PC-9 (cell line): ENCODE measurements around the gene C13orf42. TPM values are rescaled to one million over a fixed set of nuclear protein-coding genes. Genes with fewer than 3 reads are reported as not detected.

Experiments used
- BruUV-seq: library from RNA; stranded (reverse); fragments of 400-500 nt; replicated peaks from 2 replicates; lab custom pipeline; 2021; lab: Mats Ljungman, UMichigan
- CTCF ChIA-PET: fragments of 300-600 bp; sonication (Branson Sonifier 250); formaldehyde crosslinking; loops from one replicate; lab custom pipeline; 2022; ENCODE audit warnings: antibody characterized with exemption; lab: Charles Lee
- POLR2A ChIA-PET: fragments of 300-600 bp; sonication (Branson Sonifier 250); formaldehyde crosslinking; loops from one replicate; lab custom pipeline; 2022; ENCODE audit warnings: antibody characterized with exemption; ENCODE audit not compliant: unreplicated experiment; lab: Charles Lee
- DNase-seq, 2 experiments: peaks; one replicate each; pipeline versions ENCODE4 v3.0.0 to v3.0.0-alpha.2; 2015 to 2022; ENCODE audit warnings: mixed read lengths in 1 of 2
- H2AFZ ChIP-seq: fragments of 200-600 bp; sonication (generic); 2 replicates; pipeline ENCODE4 v1.8.1; 2017; ENCODE audit warnings: antibody characterized with exemption
- H3F3A ChIP-seq: fragments of 200-600 bp; sonication (generic); 2 replicates; pipeline ENCODE4 v1.8.1; 2017; ENCODE audit warnings: antibody characterized with exemption, mild to moderate bottlenecking, low read depth; ENCODE audit not compliant: insufficient read depth
- H3K27ac ChIP-seq: fragments of 200-600 bp; sonication (generic); 2 replicates; pipeline ENCODE4 v1.6.1; 2016; ENCODE audit warnings: mixed run types
- H3K27me3 ChIP-seq: fragments of 200-600 bp; sonication (generic); 2 replicates; pipeline ENCODE4 v1.6.1; 2016; ENCODE audit warnings: low read depth, mixed run types; ENCODE audit not compliant: insufficient read depth
- H3K36me3 ChIP-seq: fragments of 200-600 bp; sonication (generic); 2 replicates; pipeline ENCODE4 v1.6.1; 2016; ENCODE audit warnings: low read depth, mixed run types
- H3K4me1 ChIP-seq: fragments of 200-600 bp; sonication (generic); replicated peaks from 2 replicates; pipeline ENCODE4 v1.6.1; 2016; ENCODE audit warnings: mixed run types; ENCODE audit not compliant: insufficient read depth
- H3K4me2 ChIP-seq: fragments of 200-600 bp; sonication (generic); 2 replicates; pipeline ENCODE4 v1.6.1; 2017; ENCODE audit warnings: mixed run types
- H3K4me3 ChIP-seq: fragments of 200-600 bp; sonication (generic); 2 replicates; pipeline ENCODE4 v1.6.1; 2016; ENCODE audit warnings: mixed run types
- H3K79me2 ChIP-seq: fragments of 200-600 bp; sonication (generic); 2 replicates; pipeline ENCODE4 v1.6.1; 2017; ENCODE audit warnings: low read depth, mixed run types
- H3K9me2 ChIP-seq: fragments of 200-600 bp; sonication (generic); 2 replicates; pipeline ENCODE4 v1.8.1; 2017; ENCODE audit warnings: mild to moderate bottlenecking; ENCODE audit not compliant: insufficient read depth
- H3K9me3 ChIP-seq: fragments of 200-600 bp; sonication (generic); 2 replicates; pipeline ENCODE4 v1.8.1; 2016; ENCODE audit warnings: low read depth; ENCODE audit not compliant: insufficient read depth
- H4K20me1 ChIP-seq: fragments of 200-600 bp; sonication (generic); 2 replicates; pipeline ENCODE4 v1.8.1; 2017; ENCODE audit not compliant: insufficient read depth
- EZH2 ChIP-seq: fragments of 200-600 bp; sonication (generic); IDR thresholded peaks from 2 replicates; pipeline ENCODE4 v1.8.0; 2017; ENCODE audit warnings: antibody characterized with exemption, low read depth
- intact Hi-C: fragments of 100-400 bp; cut with micrococcal nuclease; formaldehyde crosslinking; loops from one replicate; pipeline ENCODE4 v1.10.0; 2022; ENCODE audit not compliant: unreplicated experiment
- total RNA-seq: library from RNA; stranded (reverse); gene quantifications from 2 replicates; pipeline ENCODE4 v1.2.3, GENCODE V29; 2021
- TF ChIP-seq, protein P1 (sequence below): fragments of 200-600 bp; sonication (generic); conservative IDR thresholded peaks from 2 replicates; pipeline ENCODE4 v1.6.1; 2017; ENCODE audit warnings: mixed run types, antibody characterized with exemption, mild to moderate bottlenecking, moderate library complexity

C13orf42 gene
- total RNA-seq, 1 experiment from 2014 or later, result not detected

DNA sequence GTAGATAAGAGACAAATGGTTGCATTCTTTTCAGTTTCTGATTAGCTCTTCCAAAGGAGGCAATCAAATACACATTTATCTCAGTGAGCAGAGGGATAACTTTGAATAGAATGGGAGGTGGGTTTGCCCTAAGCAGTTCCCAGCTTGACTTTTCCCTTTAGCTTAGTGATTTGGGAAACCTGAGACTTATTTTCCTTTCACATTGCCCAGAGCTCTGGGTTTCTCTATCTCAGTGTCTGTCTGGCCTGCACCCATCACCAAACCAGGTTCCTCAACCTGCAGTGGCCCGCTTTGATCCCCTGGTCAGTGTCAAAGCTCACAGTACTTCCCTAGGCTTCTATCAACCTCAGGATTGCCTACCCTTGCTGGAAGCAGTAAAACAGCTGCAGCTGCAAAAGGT, 35.6 kb upstream of the C13orf42 start:
- H3K4me2 ChIP-seq, result no peak overlapping the region
- no peaks in the 10 kb centered on the region for H3K4me1 ChIP-seq
- no peak for TF ChIP-seq EZH2
- TF ChIP-seq, protein P1, sequence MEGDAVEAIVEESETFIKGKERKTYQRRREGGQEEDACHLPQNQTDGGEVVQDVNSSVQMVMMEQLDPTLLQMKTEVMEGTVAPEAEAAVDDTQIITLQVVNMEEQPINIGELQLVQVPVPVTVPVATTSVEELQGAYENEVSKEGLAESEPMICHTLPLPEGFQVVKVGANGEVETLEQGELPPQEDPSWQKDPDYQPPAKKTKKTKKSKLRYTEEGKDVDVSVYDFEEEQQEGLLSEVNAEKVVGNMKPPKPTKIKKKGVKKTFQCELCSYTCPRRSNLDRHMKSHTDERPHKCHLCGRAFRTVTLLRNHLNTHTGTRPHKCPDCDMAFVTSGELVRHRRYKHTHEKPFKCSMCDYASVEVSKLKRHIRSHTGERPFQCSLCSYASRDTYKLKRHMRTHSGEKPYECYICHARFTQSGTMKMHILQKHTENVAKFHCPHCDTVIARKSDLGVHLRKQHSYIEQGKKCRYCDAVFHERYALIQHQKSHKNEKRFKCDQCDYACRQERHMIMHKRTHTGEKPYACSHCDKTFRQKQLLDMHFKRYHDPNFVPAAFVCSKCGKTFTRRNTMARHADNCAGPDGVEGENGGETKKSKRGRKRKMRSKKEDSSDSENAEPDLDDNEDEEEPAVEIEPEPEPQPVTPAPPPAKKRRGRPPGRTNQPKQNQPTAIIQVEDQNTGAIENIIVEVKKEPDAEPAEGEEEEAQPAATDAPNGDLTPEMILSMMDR, result no peak
- peaks cover 50% of the 10 kb centered on the region for H3K27me3 ChIP-seq
- POLR2A ChIA-PET, result interaction anchor here (0.6 kb wide), 1 partner anchor 271 kb away, joined by 9 read pairs; no protein-coding TSS in a partner anchor
- intact Hi-C loops, result no loop called here
- no peaks in the 10 kb centered on the region for H3K9me3 ChIP-seq
- no peaks in the 10 kb centered on the region for H3K79me2 ChIP-seq
- no peak for DNase-seq
- H3K4me3 ChIP-seq, result no peak overlapping the region
- no peak overlapping the region for H2AFZ ChIP-seq
- CTCF ChIA-PET, result no interaction called here
- H3K27ac ChIP-seq, result no peak overlapping the region
- no TSS peak for BruUV-seq
- no peaks in the 10 kb centered on the region for H3F3A ChIP-seq
- H3K9me2 ChIP-seq, result no peaks in the 10 kb centered on the region
- no peaks in the 10 kb centered on the region for H4K20me1 ChIP-seq
- no peaks in the 10 kb centered on the region for H3K36me3 ChIP-seq

DNA sequence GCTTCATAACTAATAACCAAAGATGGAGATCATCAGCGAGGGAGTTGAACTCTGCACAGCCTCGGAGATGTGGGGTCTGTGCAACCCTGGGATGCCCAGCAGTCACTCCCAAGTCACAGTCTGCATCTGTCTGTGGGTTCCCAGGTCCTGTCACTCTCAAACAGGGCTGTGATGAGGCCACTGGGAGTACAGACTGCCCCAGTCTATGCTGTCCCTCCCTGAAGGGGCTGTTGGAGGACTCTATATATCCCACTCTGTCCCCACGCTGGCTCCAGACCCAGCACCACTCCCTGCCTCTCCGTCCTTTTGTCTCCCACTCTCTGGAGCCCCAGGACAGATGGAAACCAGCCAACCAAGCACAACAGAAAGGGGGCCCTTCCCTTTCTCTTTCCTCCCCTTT, 26.2 kb upstream of the C13orf42 start:
- no peak overlapping the region for H2AFZ ChIP-seq
- no peak for DNase-seq
- no peak overlapping the region for H3K4me2 ChIP-seq
- H3K4me3 ChIP-seq, result no peak overlapping the region
- H3K9me2 ChIP-seq, result no peaks in the 10 kb centered on the region; the same call in 1 of the 2 replicates
- H4K20me1 ChIP-seq, result no peaks in the 10 kb centered on the region
- no peaks in the 10 kb centered on the region for H3K79me2 ChIP-seq
- no peaks in the 10 kb centered on the region for H3K36me3 ChIP-seq
- ChIA-PET POLR2A (no interaction called here), CTCF (no interaction called here)
- peaks cover 20% of the 10 kb centered on the region for H3K27me3 ChIP-seq
- no peaks in the 10 kb centered on the region for H3K9me3 ChIP-seq
- TF ChIP-seq EZH2, result no peak
- TF ChIP-seq, protein P1, result no peak
- H3F3A ChIP-seq, result no peaks in the 10 kb centered on the region
- intact Hi-C loops, result no loop called here
- H3K27ac ChIP-seq, result no peak overlapping the region
- no TSS peak for BruUV-seq
- H3K4me1 ChIP-seq, result no peaks in the 10 kb centered on the region

DNA sequence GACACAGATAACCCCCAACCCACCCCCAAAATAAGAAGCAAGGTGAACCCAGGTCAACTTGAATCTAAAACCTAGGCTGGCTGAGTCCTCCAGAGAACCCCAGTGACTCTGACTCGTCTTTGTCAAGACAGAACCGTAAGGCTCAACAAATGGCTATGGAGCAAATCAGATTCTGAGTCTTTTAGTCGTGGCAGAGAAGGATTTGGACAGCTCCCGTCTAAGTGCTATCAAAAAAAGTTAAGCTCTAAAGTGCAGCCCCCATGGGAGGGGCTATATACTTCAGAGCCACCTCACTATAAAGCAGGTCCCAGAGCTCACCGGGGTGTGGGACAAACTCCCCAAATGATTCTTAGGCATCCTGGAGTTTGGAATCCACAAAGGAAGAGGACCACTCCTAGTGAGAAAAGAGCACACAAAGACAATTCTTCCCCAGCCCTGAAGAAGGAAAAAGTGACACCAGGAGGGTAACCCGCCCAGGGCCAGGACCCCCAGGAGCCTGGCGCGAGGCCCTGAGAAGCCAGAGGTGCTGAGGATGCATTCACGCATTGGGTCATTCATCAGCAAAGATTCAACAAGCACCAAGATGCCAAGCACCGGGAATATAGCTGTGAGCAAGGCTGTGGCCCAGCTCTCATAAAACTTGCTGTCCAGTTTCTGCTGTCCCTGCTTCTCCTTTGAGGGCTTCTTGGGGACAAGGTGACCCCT, 25.4 kb upstream of the C13orf42 start:
- Histone ChIP-seq H4K20me1 (no peaks in the 10 kb centered on the region), H3K4me3 (no peak overlapping the region), H3F3A (no peaks in the 10 kb centered on the region), H3K27me3 (peaks cover 20% of the 10 kb centered on the region), H2AFZ (no peak overlapping the region), H3K36me3 (no peaks in the 10 kb centered on the region), H3K9me2 (no peaks in the 10 kb centered on the region; the same call in 1 of the 2 replicates), H3K4me2 (no peak overlapping the region), H3K9me3 (no peaks in the 10 kb centered on the region), H3K4me1 (no peaks in the 10 kb centered on the region), H3K27ac (no peak overlapping the region), H3K79me2 (no peaks in the 10 kb centered on the region)
- CTCF ChIA-PET, result no interaction called here
- intact Hi-C loops, result no loop called here
- no peak for DNase-seq
- TF ChIP-seq, protein P1, result no peak
- no peak for TF ChIP-seq EZH2
- POLR2A ChIA-PET, result no interaction called here
- no TSS peak for BruUV-seq
